ENCODE results near the gene FOXK2.

Gene FOXK2

DNA sequence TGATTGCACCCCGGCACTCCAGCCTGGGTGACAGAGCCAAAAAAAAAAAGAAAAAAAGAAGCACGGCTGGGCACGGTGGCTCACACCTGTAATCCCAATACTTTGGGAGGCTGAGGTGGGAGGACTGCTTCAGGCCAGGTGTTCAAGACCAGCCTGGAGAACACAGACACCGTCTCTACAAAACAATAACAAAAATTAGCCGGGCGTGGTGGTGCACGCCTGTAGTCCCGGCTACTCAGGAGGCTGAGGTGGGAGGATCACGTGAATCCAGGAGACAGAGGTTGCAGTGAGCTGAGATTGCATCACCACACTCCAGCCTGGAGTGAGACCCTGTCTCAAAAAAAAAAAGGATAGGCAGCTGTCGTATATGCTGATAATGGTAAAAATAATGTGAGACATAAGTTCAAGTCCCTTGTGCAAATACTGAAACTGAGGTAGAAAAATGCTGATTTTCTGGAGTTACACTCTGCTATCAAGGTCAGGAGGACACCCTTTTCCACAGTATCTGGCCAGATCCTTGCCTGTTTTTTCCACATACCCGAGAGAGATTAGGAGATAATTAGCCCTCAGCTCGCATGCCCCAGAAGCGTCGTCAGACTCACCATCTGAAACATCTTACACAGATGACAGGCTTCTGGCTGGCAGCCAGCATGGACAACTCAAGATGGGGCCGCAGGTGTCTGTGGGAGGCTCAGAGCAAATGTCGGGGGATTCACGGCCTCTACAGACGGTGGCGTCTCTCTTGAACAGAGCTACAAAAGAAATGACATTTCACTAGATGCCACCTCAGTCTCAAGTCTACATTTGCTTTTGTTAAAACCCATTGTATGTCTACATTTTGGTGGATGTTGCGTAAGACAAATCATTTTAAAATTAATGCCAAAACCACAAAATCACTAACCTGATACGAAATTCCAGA is 91.9 kb downstream of the FOXK2 start:
- peak; percentile 75 for DNase-seq

DNA sequence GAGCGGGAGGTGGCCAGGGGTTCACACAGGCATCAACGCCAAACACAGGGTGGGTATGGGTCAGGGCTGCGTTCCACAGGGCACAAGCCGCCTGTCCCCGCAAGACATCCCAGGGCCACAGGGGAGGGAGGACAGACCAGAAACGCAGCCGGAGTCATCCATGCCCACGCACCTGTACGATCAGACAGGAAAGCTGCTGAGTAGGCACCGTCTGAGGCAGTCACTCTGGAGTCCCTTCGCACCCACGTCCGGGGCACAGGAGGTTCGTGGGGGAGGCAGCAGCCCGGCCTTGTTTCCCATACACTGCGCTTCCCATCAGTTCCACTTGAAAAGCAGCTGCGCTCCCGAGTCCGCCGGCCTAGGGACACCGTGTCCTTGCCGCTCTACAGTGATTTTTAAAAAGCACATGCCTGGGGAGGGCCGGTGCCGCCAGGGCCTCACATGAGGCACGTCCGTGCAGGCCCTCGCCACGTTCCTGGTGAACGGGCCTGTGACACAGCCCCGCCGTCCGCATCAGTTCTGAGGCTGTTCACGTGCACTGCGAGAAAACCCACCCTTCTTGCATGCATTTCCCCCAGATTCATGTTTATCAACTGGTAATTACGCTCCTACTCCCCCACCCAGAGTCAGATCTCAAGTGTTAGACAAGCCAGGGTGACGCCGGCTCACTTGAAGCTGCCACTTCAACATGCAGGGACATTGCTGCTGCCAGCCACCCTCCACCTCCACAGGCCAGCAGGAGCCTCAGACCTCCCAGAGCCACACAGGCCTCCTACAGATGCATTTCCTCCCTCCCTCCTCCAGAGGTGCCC is 94.0 kb downstream of the FOXK2 start:
- no peak for DNase-seq

DNA sequence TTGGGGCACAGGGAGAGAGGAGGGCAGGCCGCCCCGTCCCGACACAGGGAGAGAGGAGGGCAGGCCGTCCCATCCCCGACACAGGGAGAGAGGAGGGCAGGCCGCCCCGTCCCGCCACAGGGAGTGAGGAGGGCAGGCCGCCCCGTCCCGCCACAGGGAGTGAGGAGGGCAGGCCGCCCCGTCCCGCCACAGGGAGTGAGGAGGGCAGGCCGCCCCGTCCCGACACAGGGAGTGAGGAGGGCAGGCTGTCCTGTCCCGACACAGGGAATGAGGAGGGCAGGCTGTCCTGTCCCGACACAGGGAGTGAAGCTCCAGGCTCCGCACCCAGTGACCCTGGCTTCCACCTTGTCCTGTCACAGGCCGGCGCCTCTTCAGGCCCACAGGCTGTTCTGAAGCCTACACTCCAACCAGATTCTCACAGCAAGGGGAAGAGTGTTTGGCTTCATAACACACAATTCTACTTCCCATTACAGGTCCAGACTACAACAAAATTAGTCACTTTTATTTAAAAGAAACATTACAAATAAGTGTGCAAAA is 94.6 kb downstream of the FOXK2 start:
- no peak for DNase-seq

DNA sequence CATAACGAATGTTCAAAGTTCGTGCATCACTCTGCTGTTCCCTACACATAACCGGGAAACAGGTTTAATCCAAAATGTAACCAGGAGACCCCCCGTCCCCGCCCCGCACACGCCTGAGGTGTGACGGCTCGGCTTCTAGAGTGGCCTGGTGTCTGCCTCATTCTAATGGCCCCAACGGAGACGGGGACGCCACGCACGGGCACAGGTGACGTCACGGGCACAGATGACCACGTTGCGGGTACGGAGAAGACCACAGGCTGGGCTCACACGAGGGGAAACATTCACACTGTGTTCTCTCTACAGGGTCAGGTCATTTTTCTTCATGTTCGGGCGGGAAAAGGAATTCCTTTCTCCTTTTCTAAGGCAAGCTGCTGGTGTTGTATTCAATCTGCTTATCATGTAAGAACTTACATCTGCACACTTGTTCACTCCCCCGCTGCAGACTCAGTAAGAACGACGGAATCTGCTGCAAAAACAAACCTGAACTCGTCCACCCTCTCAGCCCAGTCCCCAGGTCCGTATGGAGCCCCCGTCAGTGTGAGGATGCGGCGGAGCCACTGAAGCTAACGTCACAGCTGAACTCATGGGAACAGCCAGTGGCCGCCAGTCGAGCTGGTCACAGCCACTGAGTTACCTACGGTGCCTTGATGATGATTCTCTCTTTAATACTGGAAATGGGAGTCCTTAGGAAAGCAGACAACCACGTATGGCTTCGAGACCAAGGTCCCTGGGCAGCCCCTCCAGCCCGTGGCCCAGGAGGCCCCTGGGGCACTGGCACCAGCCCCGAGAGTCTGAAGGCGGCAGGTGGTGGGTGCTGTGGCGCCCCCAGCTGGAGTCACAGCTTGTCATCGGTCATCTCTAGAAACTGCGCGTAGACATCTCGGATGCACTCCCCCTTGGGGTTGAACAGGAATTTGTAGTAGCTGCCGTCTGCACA is 95.8 kb downstream of the FOXK2 start:
- DNase-seq, result no peak

- DNase-seq, result no peak
Measured at GRCh38 chr17:82616021-82616711, 96.6 kb downstream of the FOXK2 start.

GRCh38 chr17:82619211-82619610 is 99.7 kb downstream of the FOXK2 start:
- no peak for DNase-seq

- DNase-seq, result no peak
Measured at GRCh38 chr17:82619641-82620040, 100.1 kb downstream of the FOXK2 start.

- DNase-seq, result no peak
Measured at GRCh38 chr17:82623707-82624106, 104.2 kb downstream of the FOXK2 start.

- no peak for DNase-seq
Measured at GRCh38 chr17:82627405-82627804, 107.9 kb downstream of the FOXK2 start.

GRCh38 chr17:82629748-82630147 is 110.2 kb downstream of the FOXK2 start:
- no peak for DNase-seq

GRCh38 chr17:82630212-82630611 is 110.7 kb downstream of the FOXK2 start:
- DNase-seq, result no peak

DNA sequence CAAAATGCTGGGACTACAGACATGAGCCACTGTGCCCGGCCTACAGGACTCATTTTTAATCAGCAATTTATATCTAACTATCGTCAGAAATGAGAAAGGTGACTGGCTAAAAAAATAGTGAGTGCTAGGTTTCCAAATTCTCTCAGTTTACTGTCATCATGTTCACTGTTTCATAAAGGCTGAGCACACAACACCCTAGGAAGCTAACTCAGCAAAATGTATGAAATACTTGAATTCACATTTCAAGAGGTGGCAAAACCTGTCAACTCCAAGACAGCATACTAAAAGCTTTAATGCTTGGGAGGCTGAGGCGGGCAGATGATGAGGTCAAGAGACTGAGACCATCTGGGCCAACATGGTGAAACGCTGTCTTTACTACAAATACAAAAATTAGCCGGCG is 112.0 kb downstream of the FOXK2 start:
- DNase-seq, result no peak

DNA sequence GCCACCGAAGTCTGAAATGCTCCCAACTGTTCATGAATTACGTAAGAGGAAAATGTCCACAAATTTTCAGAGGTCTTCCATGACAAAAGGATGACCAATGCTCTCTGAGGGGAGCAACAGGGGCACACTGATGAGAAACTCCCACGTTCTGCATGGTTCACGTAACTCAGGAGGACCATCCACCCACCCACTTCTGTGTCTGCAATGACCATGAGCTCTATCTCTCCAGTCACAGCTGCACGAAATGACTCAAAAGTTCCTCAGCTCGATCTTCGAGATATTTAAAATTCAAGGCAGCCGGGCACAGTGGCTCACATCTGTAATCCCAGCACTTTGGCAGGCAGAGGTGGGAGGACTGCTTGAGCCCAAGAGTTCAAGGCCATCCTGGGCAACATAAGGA is 112.9 kb downstream of the FOXK2 start:
- no peak for DNase-seq

- DNase-seq, result no peak
Measured at GRCh38 chr17:82633343-82633742, 113.8 kb downstream of the FOXK2 start.

DNA sequence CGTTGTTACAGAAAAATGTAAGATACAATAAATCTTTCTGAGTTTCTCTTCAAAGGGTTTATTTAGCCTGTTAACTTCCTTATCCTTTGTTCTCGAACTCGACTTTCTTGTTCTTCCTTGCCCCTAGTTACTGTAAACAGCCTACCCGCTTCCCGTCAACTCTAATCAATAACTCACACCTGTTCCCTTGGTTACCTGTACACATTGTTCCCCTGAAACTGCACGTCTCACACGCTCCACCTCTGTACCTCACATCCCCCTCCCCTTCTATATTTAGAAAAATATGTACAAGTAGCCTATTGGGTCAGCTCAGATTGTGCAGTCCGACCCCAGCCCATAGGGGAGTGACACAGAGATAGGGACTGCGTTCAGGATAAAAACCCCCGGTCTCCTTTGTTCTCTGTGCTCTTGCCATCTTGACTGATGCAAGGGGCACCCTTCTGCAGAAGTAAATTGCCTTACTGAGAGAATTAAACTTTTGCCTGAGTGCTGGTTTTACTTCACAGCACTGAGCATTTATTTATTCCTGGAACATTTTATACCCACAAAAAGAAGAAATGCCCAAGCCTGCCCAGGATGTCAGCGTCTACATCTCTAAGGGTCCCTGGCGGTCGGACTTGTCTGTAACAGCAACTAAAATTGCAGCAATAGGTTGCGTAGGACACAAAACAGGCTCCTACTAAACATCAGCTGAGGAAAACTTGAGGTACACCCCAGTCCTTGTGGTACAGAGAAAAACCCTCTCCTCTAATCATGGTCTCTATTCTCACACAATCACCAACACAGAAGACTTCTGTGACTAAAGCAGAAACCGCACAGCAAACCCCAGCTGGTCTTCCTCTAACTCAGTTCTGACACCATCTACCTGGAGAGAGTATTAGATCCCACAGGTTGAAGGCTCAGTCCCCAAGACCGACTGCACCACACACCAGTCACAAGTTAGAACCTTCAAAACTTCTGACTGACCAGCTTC is 117.4 kb downstream of the FOXK2 start:
- DNase-seq, result peak; percentile 33

DNA sequence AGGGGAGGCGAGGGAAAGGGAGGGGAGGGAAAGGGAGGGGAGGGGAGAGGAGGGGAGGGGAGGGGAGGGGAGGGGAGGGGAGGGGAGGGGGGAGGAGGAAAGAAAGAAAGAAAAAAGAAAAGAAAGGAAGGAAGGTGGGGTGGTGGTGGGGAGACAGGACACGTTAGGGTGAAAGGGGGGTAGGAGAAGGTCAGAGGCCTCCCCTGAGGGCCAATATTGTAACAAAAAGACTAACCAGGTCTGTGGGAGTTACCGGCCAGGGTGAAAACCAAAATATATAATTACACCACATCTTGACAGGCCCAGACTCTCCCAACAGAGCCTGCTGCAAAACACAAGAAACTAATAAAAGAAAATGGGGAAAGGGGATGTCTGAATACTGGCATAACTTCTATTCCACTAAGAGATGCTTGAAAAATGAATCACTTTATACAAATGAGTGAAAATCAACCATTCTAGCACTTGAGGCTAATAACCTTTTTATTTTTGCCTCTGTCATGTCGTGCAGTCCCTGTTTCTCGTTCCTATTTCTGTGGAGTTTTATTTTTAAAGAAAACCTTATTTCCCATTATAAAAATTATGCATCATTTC is 118.7 kb downstream of the FOXK2 start:
- no peak for DNase-seq

GRCh38 chr17:82639628-82640027 is 120.1 kb downstream of the FOXK2 start:
- no peak for DNase-seq

- no peak for DNase-seq
Measured at GRCh38 chr17:82640036-82640435, 120.5 kb downstream of the FOXK2 start.

GRCh38 chr17:82642022-82642421 is 122.5 kb downstream of the FOXK2 start:
- no peak for DNase-seq

DNA sequence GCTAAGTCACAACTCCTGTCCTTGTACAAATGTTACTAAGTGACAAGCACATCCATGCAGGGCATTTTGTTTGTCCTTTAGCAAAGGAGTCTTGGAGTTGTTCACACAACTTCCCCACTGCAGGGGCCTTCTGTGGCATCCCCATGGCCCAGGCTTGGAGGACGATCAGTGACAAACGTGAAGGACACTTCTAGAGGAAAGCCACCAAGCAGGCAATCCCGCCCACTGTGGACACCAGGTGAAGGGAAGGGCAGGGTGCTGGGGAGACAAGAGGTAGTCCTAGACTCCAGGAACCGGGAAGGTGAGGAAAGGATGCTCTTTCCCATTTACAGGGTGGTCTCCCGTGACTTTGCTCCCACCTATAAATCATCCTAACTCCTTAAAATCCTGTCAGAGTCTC is 124.6 kb downstream of the FOXK2 start:
- no peak for DNase-seq

All from eye (tissue), 1 donor.